Neural cell (in vitro differentiated cells): ENCODE results near the gene STAC3. TPM values are rescaled to one million over a fixed set of nuclear protein-coding genes. Genes with fewer than 3 reads are reported as not detected.

ENCODE experiments used
- H2AFZ ChIP-seq: fragments of 200-600, 300-800 bp; sonication (generic), shearing (Covaris generic); 2 replicates; pipeline ENCODE4 v1.6.0; 2014; ENCODE audit warnings: low read depth, mild to moderate bottlenecking, antibody characterized with exemption, low read length, moderate library complexity
- H3F3A ChIP-seq: fragments of 200-600 bp; shearing (Covaris generic); 2 replicates; pipeline ENCODE4 v1.6.1; 2016; ENCODE audit warnings: mild to moderate bottlenecking, moderate library complexity, mixed read lengths, antibody characterized with exemption, low read length; ENCODE audit not compliant: insufficient read depth, poor library complexity, severe bottlenecking
- H3K27ac ChIP-seq: fragments of 200-600, 300-800 bp; sonication (generic), shearing (Covaris generic); 2 replicates; pipeline ENCODE4 v1.5.1; 2014; ENCODE audit warnings: mild to moderate bottlenecking, low read length, moderate library complexity
- H3K27me3 ChIP-seq: fragments of 300-800, 200-600 bp; sonication (generic), shearing (Covaris generic); 2 replicates; pipeline ENCODE4 v1.6.0; 2014; ENCODE audit warnings: mild to moderate bottlenecking, low read depth, low read length, moderate library complexity; ENCODE audit not compliant: insufficient read depth
- H3K36me3 ChIP-seq: fragments of 300-800, 200-600 bp; sonication (generic), shearing (Covaris generic); 2 replicates; pipeline ENCODE4 v1.5.1; 2014; ENCODE audit warnings: mild to moderate bottlenecking, antibody characterized with exemption, low read length, moderate library complexity; ENCODE audit not compliant: insufficient read depth
- H3K4me2 ChIP-seq: fragments of 300-800, 200-600 bp; sonication (generic), shearing (Covaris generic); 2 replicates; pipeline ENCODE4 v1.6.0; 2014; ENCODE audit warnings: mild to moderate bottlenecking, low read length
- H3K4me3 ChIP-seq: fragments of 300-800, 200-600 bp; sonication (generic), shearing (Covaris generic); 2 replicates; pipeline ENCODE4 v1.5.1; 2014; ENCODE audit warnings: mild to moderate bottlenecking, low read length, moderate library complexity
- H3K79me2 ChIP-seq: fragments of 200-600 bp; shearing (Covaris generic); replicated peaks from 2 replicates; pipeline ENCODE4 v1.6.0; 2014; ENCODE audit warnings: mild to moderate bottlenecking, low read length, moderate library complexity; ENCODE audit not compliant: insufficient read depth
- H3K9ac ChIP-seq: fragments of 300-800, 200-600 bp; sonication (generic), shearing (Covaris generic); 2 replicates; pipeline ENCODE4 v1.6.1; 2016; ENCODE audit warnings: mild to moderate bottlenecking, low read length, mixed read lengths
- H3K9me2 ChIP-seq: fragments of 200-600 bp; shearing (Covaris generic); 2 replicates; pipeline ENCODE4 v1.6.1; 2016; ENCODE audit warnings: mild to moderate bottlenecking, low read length, mixed read lengths; ENCODE audit not compliant: insufficient read depth
- H3K9me3 ChIP-seq: fragments of 200-600, 300-800 bp; sonication (generic), shearing (Covaris generic); 2 replicates; pipeline ENCODE4 v1.6.1; 2016; ENCODE audit warnings: mild to moderate bottlenecking, mixed run types, low read length, moderate library complexity, mixed read lengths
- H4K20me1 ChIP-seq: fragments of 200-600 bp; shearing (Covaris generic); 2 replicates; pipeline ENCODE4 v1.6.1; 2016; ENCODE audit warnings: mild to moderate bottlenecking, mixed run types; ENCODE audit not compliant: insufficient read depth
- CTCF ChIP-seq: fragments of 450-650 bp; IDR thresholded peaks from 2 replicates; pipeline ENCODE4 v1.5.1; 2014; ENCODE audit warnings: antibody characterized with exemption, mild to moderate bottlenecking, moderate library complexity; ENCODE audit not compliant: poor library complexity, severe bottlenecking
- EP300 ChIP-seq: fragments of 450-650 bp; conservative IDR thresholded peaks from 2 replicates; pipeline ENCODE4 v1.6.1; 2014; ENCODE audit warnings: antibody characterized with exemption, mild to moderate bottlenecking, moderate library complexity; ENCODE audit not compliant: poor library complexity, severe bottlenecking
- EZH2 ChIP-seq: fragments of 200-600, 300-800 bp; shearing (Covaris generic), sonication (generic); IDR thresholded peaks from 2 replicates; pipeline ENCODE4 v1.6.1; 2014; ENCODE audit warnings: antibody characterized with exemption, low read length, borderline replicate concordance, mild to moderate bottlenecking; ENCODE audit not compliant: insufficient read depth, poor library complexity, severe bottlenecking
- MXI1 ChIP-seq: fragments of 450-650 bp; conservative IDR thresholded peaks from 2 replicates; pipeline ENCODE4 v1.6.1; 2014; ENCODE audit warnings: antibody characterized with exemption, mild to moderate bottlenecking; ENCODE audit not compliant: poor library complexity, severe bottlenecking
- POLR2AphosphoS5 ChIP-seq: IDR thresholded peaks from 2 replicates; pipeline ENCODE4 v1.6.1; 2012
- RAD21 ChIP-seq: fragments of 450-650 bp; conservative IDR thresholded peaks from 2 replicates; pipeline ENCODE4 v1.6.1; 2014; ENCODE audit warnings: antibody characterized with exemption, mild to moderate bottlenecking, moderate library complexity
- SMC3 ChIP-seq: fragments of 450-650 bp; conservative IDR thresholded peaks from 2 replicates; pipeline ENCODE4 v1.6.1; 2014; ENCODE audit warnings: antibody characterized with exemption, mild to moderate bottlenecking, moderate library complexity; ENCODE audit not compliant: poor library complexity
- TAF1 ChIP-seq: IDR thresholded peaks from 2 replicates; pipeline ENCODE4 v1.6.1; 2012; ENCODE audit warnings: low read depth
- polyA plus RNA-seq: library from polyadenylated mRNA; depleted of rRNA; stranded (reverse); fragments of >200 nt; gene quantifications from 2 replicates; pipeline ENCODE4 v1.2.3, GENCODE V29; 2014
- TF ChIP-seq, protein P1 (sequence below): IDR thresholded peaks from 2 replicates; pipeline ENCODE4 v1.6.1; 2012; ENCODE audit warnings: borderline replicate concordance

STAC3 gene
- polyA plus RNA-seq, 1 donor from 2014 or later, result 1.3 TPM

DNA sequence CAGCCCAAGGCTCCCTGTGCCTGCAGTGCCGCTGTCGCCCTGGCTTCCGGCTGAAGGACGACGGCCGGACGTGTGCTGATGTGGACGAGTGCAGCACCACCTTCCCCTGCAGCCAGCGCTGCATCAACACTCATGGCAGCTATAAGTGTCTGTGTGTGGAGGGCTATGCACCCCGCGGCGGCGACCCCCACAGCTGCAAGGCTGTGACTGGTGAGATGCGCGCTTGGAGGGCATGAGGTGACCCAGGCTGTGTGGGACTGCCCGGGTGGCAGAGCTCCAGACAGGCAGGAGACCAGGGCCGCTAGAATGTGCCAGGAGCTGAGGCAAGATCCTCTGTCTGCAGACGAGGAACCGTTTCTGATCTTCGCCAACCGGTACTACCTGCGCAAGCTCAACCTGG, 54.0 kb downstream of the STAC3 start:
- TF ChIP-seq TAF1 (no peak), RAD21 (no peak), EP300 (no peak), CTCF (no peak), EZH2 (no peak), MXI1 (no peak), POLR2AphosphoS5 (no peak), SMC3 (no peak)
- TF ChIP-seq, protein P1, sequence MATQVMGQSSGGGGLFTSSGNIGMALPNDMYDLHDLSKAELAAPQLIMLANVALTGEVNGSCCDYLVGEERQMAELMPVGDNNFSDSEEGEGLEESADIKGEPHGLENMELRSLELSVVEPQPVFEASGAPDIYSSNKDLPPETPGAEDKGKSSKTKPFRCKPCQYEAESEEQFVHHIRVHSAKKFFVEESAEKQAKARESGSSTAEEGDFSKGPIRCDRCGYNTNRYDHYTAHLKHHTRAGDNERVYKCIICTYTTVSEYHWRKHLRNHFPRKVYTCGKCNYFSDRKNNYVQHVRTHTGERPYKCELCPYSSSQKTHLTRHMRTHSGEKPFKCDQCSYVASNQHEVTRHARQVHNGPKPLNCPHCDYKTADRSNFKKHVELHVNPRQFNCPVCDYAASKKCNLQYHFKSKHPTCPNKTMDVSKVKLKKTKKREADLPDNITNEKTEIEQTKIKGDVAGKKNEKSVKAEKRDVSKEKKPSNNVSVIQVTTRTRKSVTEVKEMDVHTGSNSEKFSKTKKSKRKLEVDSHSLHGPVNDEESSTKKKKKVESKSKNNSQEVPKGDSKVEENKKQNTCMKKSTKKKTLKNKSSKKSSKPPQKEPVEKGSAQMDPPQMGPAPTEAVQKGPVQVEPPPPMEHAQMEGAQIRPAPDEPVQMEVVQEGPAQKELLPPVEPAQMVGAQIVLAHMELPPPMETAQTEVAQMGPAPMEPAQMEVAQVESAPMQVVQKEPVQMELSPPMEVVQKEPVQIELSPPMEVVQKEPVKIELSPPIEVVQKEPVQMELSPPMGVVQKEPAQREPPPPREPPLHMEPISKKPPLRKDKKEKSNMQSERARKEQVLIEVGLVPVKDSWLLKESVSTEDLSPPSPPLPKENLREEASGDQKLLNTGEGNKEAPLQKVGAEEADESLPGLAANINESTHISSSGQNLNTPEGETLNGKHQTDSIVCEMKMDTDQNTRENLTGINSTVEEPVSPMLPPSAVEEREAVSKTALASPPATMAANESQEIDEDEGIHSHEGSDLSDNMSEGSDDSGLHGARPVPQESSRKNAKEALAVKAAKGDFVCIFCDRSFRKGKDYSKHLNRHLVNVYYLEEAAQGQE, result no peak
- H3K27ac ChIP-seq, result no peak overlapping the region
- H3K4me2 ChIP-seq, result no peak overlapping the region
- H3K9me3 ChIP-seq, result no peaks in the 10 kb centered on the region
- no peak overlapping the region for H2AFZ ChIP-seq
- H3K27me3 ChIP-seq, result no peaks in the 10 kb centered on the region
- no peaks in the 10 kb centered on the region for H3K79me2 ChIP-seq
- H4K20me1 ChIP-seq, result no peaks in the 10 kb centered on the region
- H3K9ac ChIP-seq, result no peak overlapping the region
- no peaks in the 10 kb centered on the region for H3F3A ChIP-seq
- no peak overlapping the region for H3K4me3 ChIP-seq
- peaks cover 19% of the 10 kb centered on the region for H3K36me3 ChIP-seq
- H3K9me2 ChIP-seq, result no peaks in the 10 kb centered on the region

- Histone ChIP-seq H3K4me2 (no peak overlapping the region), H4K20me1 (no peaks in the 10 kb centered on the region), H3K9me2 (no peaks in the 10 kb centered on the region), H3K36me3 (peaks cover 19% of the 10 kb centered on the region), H3K9me3 (no peaks in the 10 kb centered on the region), H3F3A (no peaks in the 10 kb centered on the region), H2AFZ (no peak overlapping the region), H3K9ac (no peak overlapping the region), H3K79me2 (no peaks in the 10 kb centered on the region), H3K27me3 (no peaks in the 10 kb centered on the region), H3K27ac (no peak overlapping the region), H3K4me3 (no peak overlapping the region)
- TF ChIP-seq, protein P1, result no peak
- TF ChIP-seq SMC3 (no peak), EP300 (no peak)
Measured at GRCh38 chr12:57196439-57196838, 54.5 kb downstream of the STAC3 start.
